PFSK-1 (cell line): ENCODE results near the gene TIAL1.

ENCODE experiments used
- FOXP2 ChIP-seq: optimal IDR thresholded peaks from 2 replicates; pipeline ENCODE3; 2011; ENCODE audit warnings: borderline replicate concordance, control low read depth, inconsistent platforms; ENCODE audit not compliant: insufficient read depth; ENCODE audit errors: extremely low read length, extremely low read depth
- POLR2AphosphoS5 ChIP-seq: IDR thresholded peaks from 2 replicates; pipeline ENCODE4 v1.6.1; 2012; ENCODE audit warnings: low read depth, mild to moderate bottlenecking, control low read depth, low read length, moderate library complexity
- REST ChIP-seq, 2 experiments: IDR thresholded peaks; 2 replicates each; pipeline versions ENCODE4 v1.6.1 to v1.8.0; 2011 to 2012; ENCODE audit warnings: low read depth in 2 of 2, low read length in 2 of 2, control low read depth in 1 of 2, inconsistent platforms in 1 of 2, mild to moderate bottlenecking in 1 of 2, moderate library complexity in 1 of 2; ENCODE audit not compliant: insufficient read depth in 1 of 2
- SIN3A ChIP-seq: IDR thresholded peaks from 2 replicates; pipeline ENCODE4 v1.6.1; 2012; ENCODE audit warnings: mild to moderate bottlenecking, low read length, moderate library complexity, borderline replicate concordance; ENCODE audit not compliant: insufficient read depth
- TAF1 ChIP-seq: IDR thresholded peaks from 2 replicates; pipeline ENCODE4 v1.6.1; 2012; ENCODE audit warnings: low read length, control low read depth, borderline replicate concordance; ENCODE audit not compliant: insufficient read depth

The TIAL1 gene

DNA sequence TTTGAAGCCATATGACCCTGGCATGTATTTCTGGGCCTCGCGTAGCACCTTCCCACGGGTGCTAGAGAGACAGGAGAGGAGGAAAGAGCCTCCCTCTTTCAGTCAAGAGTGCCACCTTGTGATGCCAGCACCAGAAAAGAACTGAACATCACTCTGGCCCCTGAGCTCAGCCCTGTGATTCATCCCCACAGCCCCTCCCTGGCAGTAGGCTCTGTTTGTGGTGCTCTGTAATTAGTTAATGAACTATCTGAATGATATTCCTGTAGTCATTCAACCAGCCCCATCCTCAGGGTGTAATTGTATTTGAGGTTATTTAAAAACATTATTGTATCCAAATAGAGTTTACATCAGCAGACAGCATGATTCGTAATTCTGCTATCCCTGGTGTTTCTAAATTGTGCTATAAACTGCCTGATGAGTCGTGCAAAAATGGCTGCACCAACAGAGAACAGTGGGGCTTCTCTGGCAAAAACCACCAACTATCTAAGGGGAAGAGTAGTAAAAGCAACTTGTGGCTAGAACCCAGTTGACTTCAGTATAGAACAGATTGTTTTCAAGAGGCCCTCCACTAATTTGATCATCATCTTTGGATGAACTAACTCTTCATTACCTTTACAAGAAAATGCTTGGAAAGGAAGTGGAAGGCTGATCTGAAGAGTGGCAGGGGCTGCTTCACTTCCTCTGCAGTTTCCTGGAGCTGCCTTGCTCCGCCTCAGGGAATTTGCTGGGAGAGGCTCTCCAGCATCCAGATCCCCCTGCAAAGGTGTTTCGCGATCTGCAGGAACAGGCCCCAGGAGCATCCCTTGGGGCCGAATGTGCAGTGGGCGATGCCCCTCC is 23.7 kb upstream of the TIAL1 start:
- no peak for TF ChIP-seq POLR2AphosphoS5
- no peak for TF ChIP-seq REST (IDR thresholded peaks at IDR 0.05; ENCODE audit: insufficient read depth in 1 of 2, low read depth in 2 of 2, low read length in 2 of 2)

DNA sequence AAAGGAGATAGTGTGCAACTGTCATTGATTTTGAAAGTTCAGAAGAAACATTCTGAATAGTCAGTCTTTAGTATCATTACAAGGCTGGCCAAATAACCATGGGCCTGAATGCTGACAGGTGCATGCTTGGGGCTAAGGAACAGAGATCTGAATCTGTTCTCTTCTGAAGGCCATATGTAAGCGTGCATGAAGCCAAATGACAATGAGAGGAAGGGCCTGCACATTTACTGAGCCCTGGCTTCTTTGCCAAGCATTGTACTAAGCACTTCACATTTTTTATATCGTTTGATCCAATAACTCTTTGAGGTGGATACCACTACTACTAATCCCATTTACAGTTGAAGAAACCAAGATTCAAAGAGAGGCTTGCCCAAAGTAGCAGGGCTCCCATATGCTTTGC is 22.5 kb upstream of the TIAL1 start:
- TF ChIP-seq REST (IDR thresholded peaks at IDR 0.05; ENCODE audit: insufficient read depth in 1 of 2, low read depth in 2 of 2, low read length in 2 of 2) = no peak

DNA sequence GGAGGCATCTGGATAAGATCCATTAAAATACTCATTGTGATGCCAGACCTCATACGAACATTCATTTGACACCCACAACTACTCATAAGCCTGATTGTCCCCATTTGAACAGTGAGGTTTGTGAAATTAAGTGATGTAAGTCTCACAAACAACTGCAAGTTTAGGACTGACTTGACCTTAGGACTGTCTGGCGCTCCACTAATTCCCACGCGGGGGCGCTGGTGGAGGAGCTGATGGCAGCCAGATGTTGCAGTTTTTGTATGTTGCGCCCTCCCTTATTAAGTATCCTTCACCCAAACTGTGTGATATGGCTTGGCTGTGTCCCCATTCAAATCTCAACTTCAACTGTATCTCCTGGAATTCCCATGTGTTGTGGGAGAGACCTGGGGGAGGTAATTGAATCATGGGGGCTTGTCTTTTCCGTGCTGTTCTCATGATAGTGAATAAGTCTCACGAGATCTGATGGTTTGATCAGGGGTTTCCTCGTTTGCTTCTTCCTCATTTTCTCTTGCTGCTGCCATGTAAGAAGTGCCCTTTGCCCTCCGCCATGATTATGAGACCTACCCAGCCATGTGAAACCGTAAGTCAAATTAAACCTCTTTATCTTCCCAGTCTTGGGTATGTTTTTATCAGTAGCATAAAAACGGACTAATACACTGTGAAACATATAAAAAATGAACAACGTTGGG is 20.3 kb upstream of the TIAL1 start:
- TF ChIP-seq REST (IDR thresholded peaks at IDR 0.05; ENCODE audit: insufficient read depth in 1 of 2, low read depth in 2 of 2, low read length in 2 of 2) (no peak), FOXP2 (no peak), SIN3A (no peak), POLR2AphosphoS5 (no peak), TAF1 (no peak)

- TF ChIP-seq POLR2AphosphoS5 (no peak), TAF1 (no peak), FOXP2 (no peak), REST (IDR thresholded peaks at IDR 0.05; ENCODE audit: insufficient read depth in 1 of 2, low read depth in 2 of 2, low read length in 2 of 2) (no peak), SIN3A (no peak)
Measured at GRCh38 chr10:119614686-119615085, 17.9 kb upstream of the TIAL1 start.

- no peak for TF ChIP-seq REST (IDR thresholded peaks at IDR 0.05; ENCODE audit: insufficient read depth in 1 of 2, low read depth in 2 of 2, low read length in 2 of 2)
Measured at GRCh38 chr10:119613741-119614140, 17.0 kb upstream of the TIAL1 start.
